T47D (cell line): ENCODE data around the gene KIF26A.

Experiments used
- DNase-seq, 2 experiments: peaks; one replicate each; pipeline versions ENCODE4 v3.0.0 to v3.0.0-alpha.2; 2011 to 2012; ENCODE audit warnings: low read depth in 1 of 2, low spot score in 1 of 2
- JUND ChIP-seq: IDR thresholded peaks from 2 replicates; pipeline ENCODE4 v1.6.1; 2012; ENCODE audit warnings: low read depth
- in situ Hi-C: cut with HindIII; loops from 2 replicates; pipeline ENCODE4 v1.10.0; 2016; ENCODE audit warnings: low sequenced_read_pairs, low pct_unique_long_range_greater_than_20kb

Gene KIF26A

GRCh38 chr14:104189629-104190335 is 51.4 kb downstream of the KIF26A start:
- TF ChIP-seq JUND = no peak
- peak in 1 of 2 experiments; percentile 2 for DNase-seq
- in situ Hi-C loops = no loop called here

DNA sequence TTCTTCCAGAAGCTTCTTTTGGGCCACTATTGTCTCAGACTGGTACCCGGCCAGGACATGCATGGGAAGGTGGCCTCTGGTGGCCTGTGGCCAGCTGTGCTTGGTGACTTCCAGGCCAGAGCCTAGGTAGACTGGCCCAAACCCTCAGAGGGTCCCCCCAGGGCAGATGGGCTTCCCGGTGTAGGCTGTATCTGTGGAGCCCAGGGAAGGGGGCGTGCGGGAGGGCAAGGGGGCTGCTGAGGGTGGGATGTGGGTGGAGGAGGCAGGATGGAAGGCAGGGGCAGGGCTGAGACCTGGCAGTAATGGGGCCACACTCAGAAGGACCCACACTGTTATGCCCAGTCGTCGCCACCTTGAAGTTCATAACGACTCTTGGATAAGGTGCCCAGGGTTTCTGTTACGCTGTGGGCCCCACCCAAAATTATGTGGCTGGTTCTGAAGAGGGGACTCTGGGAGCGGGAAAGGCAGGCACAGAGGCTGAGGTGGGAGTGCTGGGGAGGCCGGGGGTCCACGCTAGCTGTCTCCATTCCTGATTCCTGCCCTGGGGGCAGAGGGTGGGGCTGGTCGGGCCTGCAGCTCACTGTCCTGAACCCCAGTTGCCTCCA is 52.1 kb downstream of the KIF26A start:
- TF ChIP-seq JUND = no peak
- DNase-seq = peak in 1 of 2 experiments; percentile 13
- in situ Hi-C loops = no loop called here

DNA sequence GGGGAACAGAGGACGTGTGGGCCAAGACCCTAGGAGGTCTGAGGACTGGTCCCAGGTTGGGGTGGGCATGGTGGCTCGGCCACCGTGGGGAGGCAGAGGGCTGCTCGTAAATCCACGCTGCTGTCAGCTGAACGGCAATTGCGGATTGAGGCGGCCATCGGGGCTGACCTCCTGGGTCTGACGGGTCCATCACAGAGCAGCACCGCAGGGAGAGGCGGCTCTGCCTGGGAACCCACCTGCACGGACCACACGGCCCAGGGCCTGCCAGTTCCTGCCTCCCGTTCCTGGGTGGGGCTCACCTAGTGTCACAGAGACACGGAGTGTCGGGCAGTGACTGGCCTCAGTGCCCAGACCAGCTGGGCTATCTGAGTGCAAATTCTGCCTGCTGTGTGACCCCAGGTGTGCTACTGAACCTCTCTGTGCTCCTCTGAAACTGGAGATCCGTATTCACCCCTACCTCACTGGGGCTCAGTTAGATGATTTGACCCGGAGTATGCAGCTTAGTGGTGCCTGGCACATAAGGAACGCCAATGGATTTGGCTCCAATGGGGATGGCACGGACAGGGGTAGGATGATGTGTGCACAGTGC is 53.1 kb downstream of the KIF26A start:
- no peak for TF ChIP-seq JUND
- in situ Hi-C loops = no loop called here
- DNase-seq = peak in 1 of 2 experiments; percentile 4

GRCh38 chr14:104192146-104192882 is 53.9 kb downstream of the KIF26A start:
- in situ Hi-C loops = no loop called here
- TF ChIP-seq JUND = no peak
- peak in 1 of 2 experiments; percentile 2 for DNase-seq

- in situ Hi-C loops = no loop called here
- no peak for TF ChIP-seq JUND
- DNase-seq = no peak
These were observed 54.5 kb downstream of the KIF26A start for GRCh38 chr14:104192883-104193245.

- DNase-seq = no peak
- TF ChIP-seq JUND = no peak
- in situ Hi-C loops = no loop called here
These were observed 55.6 kb downstream of the KIF26A start for GRCh38 chr14:104194016-104194415.

- no peak for TF ChIP-seq JUND
- in situ Hi-C loops = no loop called here
- DNase-seq = no peak
These were observed 56.3 kb downstream of the KIF26A start for GRCh38 chr14:104194716-104195115.

GRCh38 chr14:104195361-104195760 is 57.0 kb downstream of the KIF26A start:
- no peak for DNase-seq
- in situ Hi-C loops = no loop called here

DNA sequence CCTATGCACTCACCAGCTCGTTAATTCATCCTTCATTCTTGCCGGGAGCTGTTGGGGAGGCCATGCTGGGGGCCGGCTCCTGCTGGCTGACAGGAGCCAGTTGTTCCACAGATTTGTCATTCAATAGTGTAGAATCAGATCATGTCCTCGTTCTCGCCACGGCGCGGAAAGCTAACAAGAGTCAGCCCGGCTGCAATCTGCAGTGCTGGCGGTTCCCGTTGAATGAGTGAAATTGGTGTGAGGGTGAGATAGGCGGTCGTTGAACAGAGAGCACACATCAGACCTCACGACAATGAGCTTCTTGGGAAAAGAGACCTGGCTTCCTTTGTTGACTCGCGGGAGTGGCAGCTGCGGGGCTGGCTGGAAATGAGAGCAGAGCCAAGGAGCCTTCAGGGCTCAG is 57.5 kb downstream of the KIF26A start:
- DNase-seq = peak in 1 of 2 experiments; percentile 0
- in situ Hi-C loops = no loop called here
- TF ChIP-seq JUND = no peak

More at GRCh38 chr14:104195361-104195760, 57.0 kb downstream of the KIF26A start:
- no peak for TF ChIP-seq JUND

DNA sequence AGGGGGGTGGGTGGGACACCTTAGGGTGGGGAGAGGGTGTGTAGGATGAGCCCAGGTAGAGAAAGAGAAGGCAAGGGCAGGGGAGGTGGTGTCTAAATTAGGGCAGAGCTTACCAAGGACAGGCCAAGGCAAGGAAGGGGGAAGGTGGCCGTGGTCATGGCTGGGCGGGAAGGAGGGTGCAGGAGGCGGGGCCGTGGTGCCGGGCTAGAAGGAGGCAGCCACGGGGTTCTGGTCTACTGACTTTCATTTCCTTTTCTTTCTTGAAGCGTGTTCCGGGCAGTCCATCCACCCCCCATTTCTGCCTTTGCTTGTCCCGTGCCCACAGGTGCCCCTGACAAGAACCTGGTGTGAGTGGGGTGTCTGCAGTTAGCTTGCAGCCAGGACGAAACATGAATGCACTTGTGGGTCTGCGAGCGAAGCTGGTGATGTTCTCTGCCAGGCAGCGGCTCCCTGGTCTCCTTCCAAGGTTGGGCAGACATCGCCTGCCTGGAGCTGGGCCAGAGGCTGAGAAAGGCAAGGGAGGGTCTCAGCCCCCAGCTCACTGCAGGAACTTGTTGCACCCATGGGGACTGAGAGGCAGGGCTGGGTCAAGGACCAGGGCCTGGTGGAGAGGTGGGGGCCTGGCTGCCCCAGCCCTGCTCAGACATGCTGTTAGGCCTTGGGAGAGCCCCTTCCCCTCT is 58.2 kb downstream of the KIF26A start:
- in situ Hi-C loops = no loop called here
- TF ChIP-seq JUND = no peak
- no peak for DNase-seq

GRCh38 chr14:104197449-104198247 is 59.3 kb downstream of the KIF26A start:
- DNase-seq = no peak
- in situ Hi-C loops = no loop called here
- TF ChIP-seq JUND = no peak
